Measurements from ENCODE around the gene DOCK4.

DNA sequence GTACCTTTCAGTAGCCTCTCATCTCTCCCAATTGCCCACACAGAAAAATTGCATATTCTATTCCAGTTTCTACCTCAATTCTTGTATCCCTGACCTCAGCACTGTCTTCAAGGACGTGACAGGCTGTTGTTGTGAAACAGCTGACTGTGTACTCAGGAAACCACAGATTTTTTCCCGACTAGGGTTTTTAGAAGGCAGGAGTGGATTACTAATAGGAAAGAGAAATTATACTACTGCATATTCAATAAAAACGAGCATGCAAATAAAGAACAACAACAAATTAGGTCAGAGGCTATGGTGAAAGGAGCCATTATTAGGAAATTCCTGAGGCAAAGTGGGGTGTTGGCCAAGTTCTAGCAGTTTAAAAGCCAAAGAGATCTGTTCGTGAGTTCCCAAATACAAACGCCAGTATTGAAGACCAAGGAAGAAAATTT is 93.4 kb downstream of the DOCK4 start:
- no peak for TF ChIP-seq CTCF (IDR thresholded peaks at IDR 0.05)
- no peak for TF ChIP-seq POLR2A (IDR thresholded peaks at IDR 0.05)

Data from esophagus squamous epithelium (tissue), 4 donors.